ENCODE measurements around the gene MED15. TPM values are rescaled to one million over a fixed set of nuclear protein-coding genes. Genes with fewer than 3 reads are reported as not detected.
A peak's percentile ranks its signal among the peaks of the same experiment; 100 is the strongest.
"Not testable (repeated sequence)": the region's sequence is repeated elsewhere in the genome, so short reads cannot be mapped to it uniquely, and the experiment has no call there.

The MED15 gene
- total and polyA plus RNA-seq, 2 donors from 2014 or later: 31.7 to 102 TPM

DNA sequence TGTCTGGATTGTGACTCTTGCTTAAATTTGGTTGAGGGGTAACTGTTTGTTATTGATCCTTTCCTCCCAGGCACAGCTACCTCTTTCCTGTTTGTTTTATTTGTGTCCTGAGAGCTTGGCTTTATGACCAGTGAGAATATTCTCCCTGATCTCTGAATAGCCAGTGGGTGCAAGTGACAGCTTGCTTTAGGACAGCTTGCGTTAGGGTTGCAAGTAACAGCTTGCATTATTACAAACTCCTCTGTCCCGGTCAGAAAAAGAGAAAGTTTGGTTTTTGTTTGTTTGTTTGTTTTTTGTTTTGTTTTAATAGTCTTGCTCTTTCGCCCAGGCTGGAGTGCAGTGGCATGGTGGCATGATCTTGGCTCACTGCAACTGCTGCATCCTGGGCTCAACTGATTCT, 8.5 kb upstream of the MED15 start:
- no peaks in the 10 kb centered on the region for H3K9me3 ChIP-seq (ENCODE audit: control insufficient read depth in 2 of 3, insufficient read depth in 1 of 3, low read length in 3 of 3)
- FAIRE-seq: no peak
- intact Hi-C loops (cut with DNase I): no loop called here
- H3K36me3 ChIP-seq (ENCODE audit: control insufficient read depth in 2 of 3, insufficient read depth in 3 of 3, low read length in 3 of 3): peaks cover 0 to 3% (median 0%) of the 10 kb centered on the region in 3 donors
- H3K4me3 ChIP-seq (ENCODE audit: low read length in 3 of 3): no peak overlapping the region
- H3K27ac ChIP-seq (ENCODE audit: low read depth in 2 of 2, low read length in 2 of 2): no peak overlapping the region
- H3K27me3 ChIP-seq (ENCODE audit: control insufficient read depth, insufficient read depth, low read length): no peaks in the 10 kb centered on the region
- peaks cover 0 to 8% (median 3%) of the 10 kb centered on the region in 3 donors for H3K4me1 ChIP-seq (ENCODE audit: control insufficient read depth in 2 of 3, insufficient read depth in 2 of 3, low read depth in 1 of 3, low read length in 3 of 3)
- TF ChIP-seq CTCF (IDR thresholded peaks at IDR 0.05; ENCODE audit: borderline replicate concordance, extremely low read depth, insufficient read depth): no peak
- no peak overlapping the region for H3K9ac ChIP-seq (ENCODE audit: low read length in 3 of 3)
- DNase-seq: no peak

GRCh38 chr22:20499769-20500168, 7.6 kb upstream of the MED15 start:
- intact Hi-C loops (cut with DNase I): no loop called here

GRCh38 chr22:20503816-20504215, 3.6 kb upstream of the MED15 start:
- FAIRE-seq: no peak
- Histone ChIP-seq H3K27ac (ENCODE audit: low read depth in 2 of 2, low read length in 2 of 2) (no peak overlapping the region), H3K27me3 (ENCODE audit: control insufficient read depth, insufficient read depth, low read length) (no peaks in the 10 kb centered on the region), H3K36me3 (ENCODE audit: control insufficient read depth in 2 of 3, insufficient read depth in 3 of 3, low read length in 3 of 3) (peaks cover 0 to 3% (median 0%) of the 10 kb centered on the region in 3 donors), H3K9ac (ENCODE audit: low read length in 3 of 3) (no peak overlapping the region), H3K4me1 (ENCODE audit: control insufficient read depth in 2 of 3, insufficient read depth in 2 of 3, low read depth in 1 of 3, low read length in 3 of 3) (peaks cover 0 to 8% (median 2%) of the 10 kb centered on the region in 3 donors), H3K4me3 (ENCODE audit: low read length in 3 of 3) (no peak overlapping the region), H3K9me3 (ENCODE audit: control insufficient read depth in 2 of 3, insufficient read depth in 1 of 3, low read length in 3 of 3) (no peaks in the 10 kb centered on the region)
- intact Hi-C loops (cut with DNase I): no loop called here
- no peak for DNase-seq
- TF ChIP-seq CTCF (IDR thresholded peaks at IDR 0.05; ENCODE audit: borderline replicate concordance, extremely low read depth, insufficient read depth): no peak

More at GRCh38 chr22:20499769-20500168, 7.6 kb upstream of the MED15 start:
- Histone ChIP-seq H3K9ac (ENCODE audit: low read length in 3 of 3) (no peak overlapping the region), H3K27ac (ENCODE audit: low read depth in 2 of 2, low read length in 2 of 2) (no peak overlapping the region), H3K9me3 (ENCODE audit: control insufficient read depth in 2 of 3, insufficient read depth in 1 of 3, low read length in 3 of 3) (no peaks in the 10 kb centered on the region), H3K4me3 (ENCODE audit: low read length in 3 of 3) (no peak overlapping the region), H3K36me3 (ENCODE audit: control insufficient read depth in 2 of 3, insufficient read depth in 3 of 3, low read length in 3 of 3) (peaks cover 0 to 3% (median 0%) of the 10 kb centered on the region in 3 donors), H3K4me1 (ENCODE audit: control insufficient read depth in 2 of 3, insufficient read depth in 2 of 3, low read depth in 1 of 3, low read length in 3 of 3) (peaks cover 0 to 6% (median 3%) of the 10 kb centered on the region in 3 donors), H3K27me3 (ENCODE audit: control insufficient read depth, insufficient read depth, low read length) (no peaks in the 10 kb centered on the region)
- FAIRE-seq (no peak), DNase-seq (no peak)
- TF ChIP-seq CTCF (IDR thresholded peaks at IDR 0.05; ENCODE audit: borderline replicate concordance, extremely low read depth, insufficient read depth): no peak

DNA sequence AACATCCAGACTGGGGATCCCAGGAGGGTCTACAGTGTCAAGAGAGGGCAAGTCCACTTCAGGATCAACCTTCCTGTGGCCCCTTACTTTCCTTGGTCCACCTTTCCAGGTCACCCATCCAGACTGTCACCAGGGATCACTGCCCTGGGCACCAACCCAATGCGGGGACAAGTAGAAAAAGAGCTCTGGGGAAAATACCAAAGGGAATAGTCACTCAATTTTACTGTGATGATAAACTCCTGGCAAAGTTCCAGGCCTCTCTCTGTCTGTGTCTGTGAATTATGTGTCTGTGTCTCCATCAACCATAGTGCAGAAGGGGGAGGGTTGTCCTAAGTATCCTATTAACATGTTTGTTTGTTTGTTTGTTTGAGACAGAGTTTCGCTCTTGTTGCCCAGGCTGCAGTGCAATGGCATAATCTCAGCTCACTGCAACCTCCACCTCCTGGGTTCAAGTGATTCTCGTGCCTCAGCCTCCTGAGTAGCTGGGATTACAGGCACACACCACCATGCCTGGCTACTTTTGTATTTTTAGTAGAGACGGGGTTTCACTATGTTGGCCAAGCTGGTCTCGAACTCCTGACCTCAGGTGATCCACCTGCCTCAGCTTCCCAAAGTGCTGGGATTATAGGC, 3.0 kb upstream of the MED15 start:
- intact Hi-C loops (cut with DNase I); FAIRE-seq: not testable (repeated sequence)
- peak in 1 of 5 donors; percentile 48 for DNase-seq

More for the DNA sequence above, 3.0 kb upstream of the MED15 start:
- not testable (repeated sequence) for H3K36me3 ChIP-seq (ENCODE audit: control insufficient read depth in 2 of 3, insufficient read depth in 3 of 3, low read length in 3 of 3); H3K27me3 ChIP-seq (ENCODE audit: control insufficient read depth, insufficient read depth, low read length); H3K4me3 ChIP-seq (ENCODE audit: low read length in 3 of 3); H3K27ac ChIP-seq (ENCODE audit: low read depth in 2 of 2, low read length in 2 of 2); H3K9me3 ChIP-seq (ENCODE audit: control insufficient read depth in 2 of 3, insufficient read depth in 1 of 3, low read length in 3 of 3); H3K9ac ChIP-seq (ENCODE audit: low read length in 3 of 3)
- peaks cover 0 to 13% (median 7%) of the 10 kb centered on the region in 3 donors for H3K4me1 ChIP-seq (ENCODE audit: control insufficient read depth in 2 of 3, insufficient read depth in 2 of 3, low read depth in 1 of 3, low read length in 3 of 3)

All from kidney (tissue), 14 donors.